IPS-NIHi11 (cell line): Measurements from ENCODE around the gene CCDC12.

ENCODE experiments used
- DNase-seq: peaks from one replicate; pipeline ENCODE4 v3.0.0; 2012; ENCODE audit warnings: mixed read lengths, low spot score

CCDC12 gene

DNA sequence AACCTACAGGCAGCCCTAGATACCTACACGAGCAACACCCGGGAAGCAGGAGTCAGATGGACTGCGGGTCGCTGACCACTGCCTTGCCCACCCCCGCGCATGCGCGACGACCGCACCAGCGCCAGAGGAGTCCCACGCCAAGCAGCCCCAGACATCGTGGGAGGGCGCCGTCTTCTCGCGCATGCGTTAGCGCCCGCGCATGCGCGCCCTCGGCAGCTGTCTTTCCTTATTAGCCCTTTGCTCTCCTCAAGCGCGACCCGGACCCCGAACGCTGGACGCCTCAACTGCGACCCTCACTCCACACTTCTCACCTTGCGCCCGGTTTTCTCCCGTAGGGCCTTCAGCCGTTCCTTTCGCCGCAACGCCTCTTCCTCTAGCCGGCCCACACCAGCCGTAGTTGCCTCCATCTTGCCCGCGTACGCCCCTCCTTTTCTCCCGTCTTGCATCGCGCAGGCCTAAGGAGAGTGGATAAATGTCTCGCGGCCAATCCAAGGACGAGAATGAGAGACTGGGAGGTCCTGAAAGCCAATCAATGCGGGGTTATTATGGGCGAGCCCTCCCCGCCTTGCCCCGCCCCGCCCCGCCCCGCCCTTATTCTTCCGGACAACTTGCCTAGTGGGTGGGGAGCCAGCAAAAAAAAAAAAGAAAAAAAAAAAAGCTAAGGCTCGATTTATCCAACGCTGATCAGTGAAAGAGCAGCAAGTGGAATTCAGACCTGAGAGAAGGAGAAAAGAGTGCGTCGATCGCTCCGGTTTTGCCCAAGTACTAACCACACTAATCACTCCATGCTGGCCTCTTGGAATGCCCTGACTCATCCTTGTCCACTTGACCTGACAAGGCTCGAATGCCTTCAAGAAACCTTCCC is at the start of gene CCDC12:
TSS of gene CCDC12 (minus strand) at position 420 of the 865 bp plus-strand sequence. CDS start at position 407, 13 bp downstream.
- DNase-seq: peak; percentile 96

GRCh38 chr3:47024932-47025331 is 48.4 kb upstream of the CCDC12 start:
- no peak for DNase-seq

DNA sequence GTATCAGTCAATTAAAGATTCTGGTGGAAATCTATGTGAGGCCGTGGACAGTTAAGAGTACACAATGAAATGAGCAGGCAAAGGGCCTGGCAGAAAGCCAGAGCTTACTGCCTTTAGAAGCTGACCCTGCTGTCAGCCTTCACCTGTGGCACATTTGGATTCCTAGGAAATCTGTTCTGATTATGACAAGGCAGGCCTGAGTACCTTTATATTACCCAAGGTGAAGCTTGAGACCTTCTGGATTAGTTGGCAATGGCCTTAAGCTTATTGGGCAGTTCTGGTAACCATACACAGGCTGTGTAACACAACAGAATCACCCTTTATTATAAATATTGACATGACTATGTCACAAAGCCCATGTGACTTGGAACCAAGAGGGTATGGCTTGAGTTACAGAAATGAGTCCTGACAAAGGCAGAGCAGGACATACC is 46.1 kb upstream of the CCDC12 start:
- DNase-seq: no peak

- no peak for DNase-seq
Observed at GRCh38 chr3:47020311-47020710, 43.8 kb upstream of the CCDC12 start.

GRCh38 chr3:47019201-47019600 is 42.7 kb upstream of the CCDC12 start:
- DNase-seq: no peak

DNA sequence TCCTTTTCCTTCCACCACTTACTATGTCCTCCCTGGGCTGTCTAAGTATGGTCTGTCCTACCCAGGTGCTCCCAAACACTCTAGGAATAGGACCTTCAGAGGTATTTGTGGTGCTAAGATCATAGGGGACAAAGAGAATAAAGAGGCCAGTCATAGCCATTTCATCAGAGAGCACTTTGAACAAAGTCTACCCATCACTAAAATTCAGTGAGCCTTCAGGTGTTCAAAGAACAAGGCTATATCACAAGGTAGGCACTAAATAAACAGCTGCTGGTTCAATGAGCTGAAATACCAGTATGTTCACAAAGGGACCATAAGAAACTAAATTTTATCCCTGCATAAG is 41.7 kb upstream of the CCDC12 start:
- DNase-seq: no peak

DNA sequence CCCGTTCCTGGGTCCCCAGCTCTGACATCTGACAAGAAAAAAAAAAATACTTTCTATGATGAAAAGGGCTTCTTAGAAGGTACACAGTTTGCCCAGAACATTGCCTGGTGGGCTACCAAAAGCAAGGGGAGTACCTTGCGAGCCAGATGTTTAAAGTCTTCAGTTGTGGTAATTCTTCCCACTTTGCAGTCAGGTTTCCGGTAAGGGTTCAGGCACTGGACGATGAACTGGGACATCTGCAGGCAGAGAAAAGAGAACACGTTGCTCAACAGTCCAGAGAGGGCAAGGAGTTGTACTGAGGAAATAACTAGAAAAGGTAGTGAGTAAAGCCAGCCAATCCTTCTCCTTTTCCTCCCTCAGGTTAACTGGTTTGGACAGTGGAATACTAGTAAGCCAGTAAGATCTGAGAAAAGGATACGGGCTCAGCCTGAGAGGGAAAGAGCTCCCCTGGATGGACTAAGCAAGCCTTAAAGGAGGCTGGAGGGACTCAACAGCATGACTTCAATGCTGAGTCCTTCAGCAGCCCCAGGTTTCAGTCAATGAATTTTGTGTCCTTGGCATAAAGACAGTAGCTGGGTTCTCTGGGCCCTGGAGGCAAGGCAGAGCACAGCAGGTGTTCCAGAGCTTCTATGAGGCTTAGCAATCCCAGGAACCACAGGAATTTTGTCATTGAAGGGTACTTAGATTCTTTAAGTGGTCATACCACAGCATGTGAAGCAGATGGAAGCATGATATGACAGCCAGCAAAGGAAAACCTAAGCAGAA is 41.1 kb upstream of the CCDC12 start:
- DNase-seq: no peak

- no peak for DNase-seq
Observed at GRCh38 chr3:47016934-47017435, 40.4 kb upstream of the CCDC12 start.

GRCh38 chr3:47016086-47016933 is 39.8 kb upstream of the CCDC12 start:
- no peak for DNase-seq

- DNase-seq: no peak
Observed at GRCh38 chr3:47015151-47015550, 38.6 kb upstream of the CCDC12 start.

DNA sequence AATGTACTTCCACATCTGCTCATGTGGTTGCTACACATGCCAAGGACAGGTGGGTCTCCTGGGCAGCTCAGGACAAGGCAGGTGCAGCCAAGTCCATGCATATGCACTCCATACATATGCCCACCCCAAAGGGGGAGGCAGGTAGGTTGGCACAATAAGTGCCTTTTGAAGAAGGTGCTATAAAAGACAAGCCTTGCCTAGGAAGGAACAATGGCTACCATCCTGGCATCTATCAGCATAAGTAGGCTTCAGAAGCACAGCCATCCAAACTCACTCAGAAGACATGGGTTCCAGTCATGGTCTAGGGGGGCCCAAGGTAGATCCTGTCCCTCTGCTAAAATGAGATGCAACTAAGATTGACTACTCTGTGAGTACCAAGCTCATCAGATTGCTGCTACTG is 37.5 kb upstream of the CCDC12 start:
- no peak for DNase-seq

DNA sequence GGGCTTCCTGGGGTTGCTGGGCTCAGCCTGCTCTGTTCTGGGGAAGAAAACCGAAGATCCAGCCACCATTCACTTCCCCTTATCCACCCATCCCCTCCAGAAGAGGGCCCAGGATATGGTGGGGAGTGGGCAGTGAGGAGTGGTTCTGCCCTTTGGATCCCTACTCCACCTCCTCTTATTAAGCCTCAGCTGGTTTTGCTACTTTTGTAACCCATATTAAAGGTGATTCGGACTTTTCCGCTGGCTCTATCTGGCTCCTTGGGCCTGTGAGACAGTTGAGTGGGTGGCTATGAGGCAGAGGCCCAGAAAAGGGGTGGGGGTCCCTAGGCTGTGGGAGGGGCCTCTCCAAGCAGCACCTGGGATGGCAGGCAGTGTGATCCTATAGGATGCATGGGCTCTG is 36.7 kb upstream of the CCDC12 start:
- DNase-seq: no peak

GRCh38 chr3:47012342-47013230 is 36.0 kb upstream of the CCDC12 start:
- DNase-seq: no peak

GRCh38 chr3:47011371-47011770 is 34.8 kb upstream of the CCDC12 start:
- DNase-seq: no peak

- no peak for DNase-seq
Observed at GRCh38 chr3:47010910-47011309, 34.4 kb upstream of the CCDC12 start.

DNA sequence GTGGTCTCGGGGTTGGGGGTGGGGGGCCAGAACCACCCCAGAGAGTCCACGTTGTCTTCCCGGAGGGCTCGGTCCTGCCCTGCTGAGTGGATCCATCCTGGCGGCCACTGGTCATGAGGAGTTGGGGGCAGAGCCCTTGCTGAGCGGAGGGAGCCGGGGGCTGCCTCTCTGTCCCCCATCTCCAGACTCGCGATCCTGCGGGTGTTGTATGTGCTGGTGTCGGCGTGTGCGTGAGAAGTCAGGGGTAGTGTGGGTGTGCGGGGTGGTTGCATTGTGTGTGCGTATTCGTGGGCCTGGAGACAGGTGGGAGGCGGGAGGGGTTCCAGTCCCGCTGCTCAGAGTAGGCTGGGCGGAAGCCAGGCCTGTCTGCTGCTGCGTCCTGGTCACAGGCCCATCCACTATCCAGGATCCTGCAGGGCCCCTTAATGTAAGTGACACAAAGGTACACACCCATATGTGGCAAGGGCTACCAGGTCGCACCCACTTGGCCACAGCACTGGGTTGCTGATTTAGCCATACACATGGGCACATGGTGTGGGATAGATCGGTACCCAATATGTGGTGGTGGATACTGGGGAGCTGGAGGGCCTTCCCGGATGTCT is 33.7 kb upstream of the CCDC12 start:
- DNase-seq: peak; percentile 34

DNA sequence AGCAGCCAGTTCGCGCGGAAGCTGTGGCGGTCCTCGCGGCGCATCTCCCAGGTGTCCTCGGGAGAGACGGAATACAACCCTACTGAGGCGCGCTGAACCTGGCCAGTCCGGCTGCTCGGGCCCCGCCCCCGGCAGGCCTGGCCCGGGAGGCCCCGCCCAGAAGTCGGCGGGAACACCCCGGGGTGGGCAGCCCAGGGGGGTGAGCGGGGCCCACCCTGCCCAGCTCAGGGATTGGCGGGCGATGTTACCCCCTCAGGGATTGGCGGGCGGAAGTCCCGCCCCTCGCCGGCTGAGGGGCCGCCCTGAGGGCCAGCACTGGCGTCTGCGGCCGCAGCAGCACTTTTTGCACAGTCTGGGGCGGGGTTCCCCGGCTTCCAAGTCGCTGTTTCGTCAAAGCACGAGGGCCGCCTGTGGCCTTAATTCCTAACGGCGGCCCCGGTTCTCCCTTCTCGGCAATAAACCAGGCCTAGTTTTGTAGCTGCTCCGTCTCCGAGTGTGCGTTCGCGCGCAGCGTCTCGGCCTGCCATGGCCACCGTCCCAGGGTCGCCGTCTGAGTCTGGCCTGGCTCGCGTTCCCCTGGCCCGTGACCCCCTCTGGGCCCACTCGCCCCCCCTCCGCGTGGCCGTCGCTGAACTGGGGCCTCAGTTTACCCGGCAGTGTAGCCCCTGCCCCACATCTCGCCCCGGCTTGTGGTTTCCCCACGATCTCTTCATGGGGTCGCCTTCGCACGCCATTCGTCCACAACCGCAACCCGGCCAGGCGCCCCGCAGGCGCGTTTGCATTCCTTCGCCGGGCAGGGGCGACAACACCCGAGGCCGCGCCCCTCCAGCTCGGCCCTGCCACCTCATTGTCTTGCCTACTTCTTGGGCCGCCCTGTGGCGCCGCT is 32.9 kb upstream of the CCDC12 start:
- DNase-seq: peak; percentile 95

DNA sequence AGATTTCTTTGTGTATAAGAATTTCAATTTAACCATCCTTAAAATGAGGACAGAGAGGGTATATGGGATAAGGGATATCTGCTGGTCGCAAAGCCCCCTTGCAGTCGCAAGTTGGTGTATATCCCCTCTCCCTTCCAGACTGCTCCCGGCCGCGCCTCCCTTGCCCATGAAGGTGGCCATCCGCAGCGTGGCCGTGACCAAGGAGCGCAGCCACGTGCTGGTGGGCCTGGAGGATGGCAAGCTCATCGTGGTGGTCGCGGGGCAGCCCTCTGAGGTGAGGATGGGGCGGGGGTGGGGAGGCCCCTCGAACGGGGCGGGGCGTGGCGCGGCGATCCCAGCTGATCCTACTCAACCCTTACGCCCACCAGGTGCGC is 32.3 kb upstream of the CCDC12 start:
- DNase-seq: no peak

DNA sequence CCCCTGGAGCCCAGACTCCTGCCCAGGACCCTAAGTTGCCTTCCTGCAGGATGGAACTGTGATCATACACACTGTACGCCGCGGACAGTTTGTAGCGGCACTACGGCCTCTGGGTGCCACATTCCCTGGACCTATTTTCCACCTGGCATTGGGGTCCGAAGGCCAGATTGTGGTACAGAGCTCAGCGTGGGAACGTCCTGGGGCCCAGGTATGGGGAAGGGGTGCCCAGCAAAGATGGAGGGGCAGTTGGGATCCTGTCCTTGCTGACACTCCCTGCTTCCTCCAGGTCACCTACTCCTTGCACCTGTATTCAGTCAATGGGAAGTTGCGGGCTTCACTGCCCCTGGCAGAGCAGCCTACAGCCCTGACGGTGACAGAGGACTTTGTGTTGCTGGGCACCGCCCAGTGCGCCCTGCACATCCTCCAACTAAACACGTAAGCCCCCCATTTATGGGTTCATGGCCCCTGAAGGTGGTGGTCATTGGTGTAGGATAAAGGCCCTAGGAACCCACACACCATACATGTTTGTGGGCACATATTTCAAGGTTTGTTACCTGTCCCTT is 31.8 kb upstream of the CCDC12 start:
- DNase-seq: no peak
